Body of pancreas (tissue), 4 donors: ENCODE data around the gene DBF4B.

Experiments used
- POLR2A ChIP-seq, 3 donors: fragments of 450-650 bp; IDR thresholded peaks; one replicate each; pipeline ENCODE4 v1.6.1; 2016; ENCODE audit warnings: antibody characterized with exemption in 3 of 3, mild to moderate bottlenecking in 2 of 3
- TF ChIP-seq, protein P1 (sequence below), 7 experiments: fragments of 450-650 bp in 4 of 7; fragments of 200-600 bp in 3 of 7; sonication (generic) in 3 of 7; IDR thresholded peaks; one replicate each; pipeline ENCODE4 v1.5.1; 2016 to 2019; ENCODE audit warnings: antibody characterized with exemption in 7 of 7

DNA sequence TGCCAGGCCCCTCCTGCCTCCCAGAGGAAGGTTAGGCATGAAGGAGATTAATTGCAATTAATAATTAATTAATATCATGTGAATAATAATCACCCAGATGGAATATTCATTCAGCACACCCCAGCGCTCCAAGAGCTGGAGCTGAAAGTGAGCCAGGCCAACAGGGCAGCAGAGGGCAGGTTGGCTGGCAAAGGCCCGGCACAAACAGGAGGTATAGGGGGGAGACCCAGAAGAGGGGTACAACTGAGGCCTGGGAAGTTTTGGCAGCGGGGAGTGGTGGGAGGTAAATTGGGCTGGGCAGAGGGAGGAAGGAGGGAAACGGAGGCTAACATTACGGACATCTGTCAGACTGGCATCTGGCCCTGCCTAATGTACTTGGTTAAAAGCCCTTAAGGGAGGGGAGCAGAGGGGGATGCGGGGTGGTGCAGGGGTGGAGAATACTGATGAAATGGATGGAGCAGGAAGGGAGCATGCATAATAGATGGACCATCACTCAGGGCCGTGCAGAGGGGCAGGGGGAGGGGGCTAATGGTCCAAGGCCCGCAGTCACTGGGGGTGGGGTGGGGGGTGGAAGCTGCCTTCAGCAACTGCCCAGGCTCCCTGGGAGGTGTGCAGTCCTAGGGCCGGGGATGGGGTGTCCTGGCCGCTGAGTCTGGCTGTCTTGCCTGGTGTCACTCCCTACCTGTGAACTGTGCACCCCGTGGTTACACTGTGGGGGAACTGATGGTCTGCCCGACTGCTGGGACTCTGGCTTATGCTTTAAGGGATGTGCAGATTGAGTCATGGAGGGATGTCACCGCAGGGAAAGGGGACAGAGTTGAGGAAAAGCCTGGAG is 52.2 kb downstream of the DBF4B start:
- TF ChIP-seq, protein P1, sequence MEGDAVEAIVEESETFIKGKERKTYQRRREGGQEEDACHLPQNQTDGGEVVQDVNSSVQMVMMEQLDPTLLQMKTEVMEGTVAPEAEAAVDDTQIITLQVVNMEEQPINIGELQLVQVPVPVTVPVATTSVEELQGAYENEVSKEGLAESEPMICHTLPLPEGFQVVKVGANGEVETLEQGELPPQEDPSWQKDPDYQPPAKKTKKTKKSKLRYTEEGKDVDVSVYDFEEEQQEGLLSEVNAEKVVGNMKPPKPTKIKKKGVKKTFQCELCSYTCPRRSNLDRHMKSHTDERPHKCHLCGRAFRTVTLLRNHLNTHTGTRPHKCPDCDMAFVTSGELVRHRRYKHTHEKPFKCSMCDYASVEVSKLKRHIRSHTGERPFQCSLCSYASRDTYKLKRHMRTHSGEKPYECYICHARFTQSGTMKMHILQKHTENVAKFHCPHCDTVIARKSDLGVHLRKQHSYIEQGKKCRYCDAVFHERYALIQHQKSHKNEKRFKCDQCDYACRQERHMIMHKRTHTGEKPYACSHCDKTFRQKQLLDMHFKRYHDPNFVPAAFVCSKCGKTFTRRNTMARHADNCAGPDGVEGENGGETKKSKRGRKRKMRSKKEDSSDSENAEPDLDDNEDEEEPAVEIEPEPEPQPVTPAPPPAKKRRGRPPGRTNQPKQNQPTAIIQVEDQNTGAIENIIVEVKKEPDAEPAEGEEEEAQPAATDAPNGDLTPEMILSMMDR (IDR thresholded peaks at IDR 0.05), result no peak
- TF ChIP-seq POLR2A (IDR thresholded peaks at IDR 0.05), result no peak
